22Rv1 (cell line): ENCODE results near the gene SH2D3C.

ENCODE experiments used
- ZFX ChIP-seq: fragments of 450-650 bp; IDR thresholded peaks from 2 replicates; pipeline ENCODE4 v1.6.1; 2017; ENCODE audit warnings: antibody characterized with exemption, borderline replicate concordance
- TF ChIP-seq, protein P1 (sequence below): fragments of 450-650 bp; IDR thresholded peaks from 2 replicates; pipeline ENCODE4 v1.5.1; 2017; ENCODE audit warnings: mild to moderate bottlenecking

DNA sequence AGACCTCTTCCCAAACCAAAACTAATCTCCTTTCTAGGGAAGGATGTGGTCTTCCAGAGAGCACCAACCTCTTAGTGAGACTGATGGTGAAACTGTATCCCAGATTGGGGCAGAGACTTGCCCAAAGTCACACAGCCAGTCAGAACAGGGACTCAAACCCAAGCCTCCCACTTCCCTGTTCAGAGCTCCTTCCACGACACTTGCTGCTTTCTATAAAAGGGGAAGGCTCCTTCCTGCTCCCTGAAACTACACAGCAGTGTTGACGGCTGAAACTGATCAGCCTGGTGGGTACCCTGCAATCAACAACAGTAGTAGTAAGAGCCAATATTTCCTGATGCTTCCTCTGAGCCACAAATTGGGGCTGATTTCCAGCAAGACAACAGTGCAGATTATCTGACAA lies 44.9 kb downstream of the SH2D3C start:
- TF ChIP-seq, protein P1, sequence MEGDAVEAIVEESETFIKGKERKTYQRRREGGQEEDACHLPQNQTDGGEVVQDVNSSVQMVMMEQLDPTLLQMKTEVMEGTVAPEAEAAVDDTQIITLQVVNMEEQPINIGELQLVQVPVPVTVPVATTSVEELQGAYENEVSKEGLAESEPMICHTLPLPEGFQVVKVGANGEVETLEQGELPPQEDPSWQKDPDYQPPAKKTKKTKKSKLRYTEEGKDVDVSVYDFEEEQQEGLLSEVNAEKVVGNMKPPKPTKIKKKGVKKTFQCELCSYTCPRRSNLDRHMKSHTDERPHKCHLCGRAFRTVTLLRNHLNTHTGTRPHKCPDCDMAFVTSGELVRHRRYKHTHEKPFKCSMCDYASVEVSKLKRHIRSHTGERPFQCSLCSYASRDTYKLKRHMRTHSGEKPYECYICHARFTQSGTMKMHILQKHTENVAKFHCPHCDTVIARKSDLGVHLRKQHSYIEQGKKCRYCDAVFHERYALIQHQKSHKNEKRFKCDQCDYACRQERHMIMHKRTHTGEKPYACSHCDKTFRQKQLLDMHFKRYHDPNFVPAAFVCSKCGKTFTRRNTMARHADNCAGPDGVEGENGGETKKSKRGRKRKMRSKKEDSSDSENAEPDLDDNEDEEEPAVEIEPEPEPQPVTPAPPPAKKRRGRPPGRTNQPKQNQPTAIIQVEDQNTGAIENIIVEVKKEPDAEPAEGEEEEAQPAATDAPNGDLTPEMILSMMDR, result no peak
- no peak for TF ChIP-seq ZFX
